Retinal pigment epithelial cell (primary cell): ENCODE data around the gene MRPS21.

Experiments used
- DNase-seq: peaks from one replicate; pipeline ENCODE4 v3.0.0-alpha.2; 2010; ENCODE audit warnings: low read depth
- H3K4me3 ChIP-seq: 2 replicates; pipeline ENCODE4 v1.5.1; 2011; ENCODE audit warnings: mild to moderate bottlenecking, low read length, control low read depth, moderate library complexity
- TF ChIP-seq, protein P1 (sequence below): conservative IDR thresholded peaks from 2 replicates; pipeline ENCODE4 v1.5.1; 2011; ENCODE audit warnings: low read depth, low read length, control low read depth, inconsistent platforms

Gene MRPS21

DNA sequence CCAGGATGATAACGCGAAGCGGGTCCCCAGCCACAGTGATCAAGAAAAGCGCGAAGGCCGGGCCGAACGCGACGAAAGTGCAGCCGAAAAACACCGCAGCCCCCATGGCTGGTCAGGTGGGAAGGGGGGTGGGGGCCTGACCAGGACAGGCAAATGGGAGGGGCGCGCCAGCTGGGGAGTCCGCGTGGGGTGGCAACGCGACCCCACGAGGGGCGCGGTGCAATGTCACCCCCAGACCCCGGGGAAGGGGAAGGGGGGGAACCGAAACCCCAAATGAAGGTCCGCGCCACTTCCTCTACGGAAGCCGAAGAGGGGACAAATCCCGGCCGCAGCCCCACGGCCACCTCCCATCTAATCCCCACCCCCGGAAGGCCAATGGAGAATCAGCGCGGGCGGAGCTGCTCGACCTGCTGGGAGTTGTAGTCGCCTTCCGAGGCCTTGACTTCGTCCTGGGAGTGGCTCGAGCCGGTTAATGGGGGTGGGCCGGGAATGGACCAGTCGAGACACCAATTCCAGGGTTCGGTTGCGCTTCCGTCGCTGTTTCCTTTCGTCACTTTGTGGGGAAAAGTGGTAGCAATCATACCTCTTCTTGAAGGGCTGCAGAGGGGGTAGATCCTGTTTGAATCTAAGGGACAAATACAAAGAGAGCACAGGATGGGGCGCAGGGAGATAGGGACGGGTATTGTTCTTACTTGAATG is 24.8 kb upstream of the MRPS21 start, which contains the start of gene APH1A:
APH1A (minus strand) TSS at position 312 of the 699 bp plus-strand sequence; CDS start at position 106, 206 bp downstream.
- peak; percentile 89 for DNase-seq
- H3K4me3 ChIP-seq = peak within 1 kb of the TSS; percentile 94
- TF ChIP-seq, protein P1, sequence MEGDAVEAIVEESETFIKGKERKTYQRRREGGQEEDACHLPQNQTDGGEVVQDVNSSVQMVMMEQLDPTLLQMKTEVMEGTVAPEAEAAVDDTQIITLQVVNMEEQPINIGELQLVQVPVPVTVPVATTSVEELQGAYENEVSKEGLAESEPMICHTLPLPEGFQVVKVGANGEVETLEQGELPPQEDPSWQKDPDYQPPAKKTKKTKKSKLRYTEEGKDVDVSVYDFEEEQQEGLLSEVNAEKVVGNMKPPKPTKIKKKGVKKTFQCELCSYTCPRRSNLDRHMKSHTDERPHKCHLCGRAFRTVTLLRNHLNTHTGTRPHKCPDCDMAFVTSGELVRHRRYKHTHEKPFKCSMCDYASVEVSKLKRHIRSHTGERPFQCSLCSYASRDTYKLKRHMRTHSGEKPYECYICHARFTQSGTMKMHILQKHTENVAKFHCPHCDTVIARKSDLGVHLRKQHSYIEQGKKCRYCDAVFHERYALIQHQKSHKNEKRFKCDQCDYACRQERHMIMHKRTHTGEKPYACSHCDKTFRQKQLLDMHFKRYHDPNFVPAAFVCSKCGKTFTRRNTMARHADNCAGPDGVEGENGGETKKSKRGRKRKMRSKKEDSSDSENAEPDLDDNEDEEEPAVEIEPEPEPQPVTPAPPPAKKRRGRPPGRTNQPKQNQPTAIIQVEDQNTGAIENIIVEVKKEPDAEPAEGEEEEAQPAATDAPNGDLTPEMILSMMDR = no peak

DNA sequence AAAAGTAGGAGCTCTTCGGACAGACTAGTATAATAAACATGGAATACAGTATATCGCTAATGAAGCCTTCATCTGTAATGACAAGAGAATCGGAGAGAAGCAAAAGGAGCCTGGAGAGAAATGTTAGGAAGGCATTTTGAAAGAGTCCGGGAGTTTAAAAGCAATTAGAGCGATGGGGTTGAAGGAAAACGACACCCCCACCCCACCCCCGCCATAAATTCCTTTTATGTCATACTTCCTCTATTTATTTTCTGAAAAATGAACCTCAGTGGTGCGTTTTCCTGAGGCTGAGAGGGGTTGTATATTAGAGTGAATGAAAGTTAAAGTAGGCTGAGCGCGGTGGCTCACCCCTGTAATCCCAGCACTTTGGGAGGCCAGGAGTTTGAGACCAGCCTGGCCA is 24.2 kb upstream of the MRPS21 start:
- no peak for DNase-seq
- TF ChIP-seq, protein P1 = no peak

DNA sequence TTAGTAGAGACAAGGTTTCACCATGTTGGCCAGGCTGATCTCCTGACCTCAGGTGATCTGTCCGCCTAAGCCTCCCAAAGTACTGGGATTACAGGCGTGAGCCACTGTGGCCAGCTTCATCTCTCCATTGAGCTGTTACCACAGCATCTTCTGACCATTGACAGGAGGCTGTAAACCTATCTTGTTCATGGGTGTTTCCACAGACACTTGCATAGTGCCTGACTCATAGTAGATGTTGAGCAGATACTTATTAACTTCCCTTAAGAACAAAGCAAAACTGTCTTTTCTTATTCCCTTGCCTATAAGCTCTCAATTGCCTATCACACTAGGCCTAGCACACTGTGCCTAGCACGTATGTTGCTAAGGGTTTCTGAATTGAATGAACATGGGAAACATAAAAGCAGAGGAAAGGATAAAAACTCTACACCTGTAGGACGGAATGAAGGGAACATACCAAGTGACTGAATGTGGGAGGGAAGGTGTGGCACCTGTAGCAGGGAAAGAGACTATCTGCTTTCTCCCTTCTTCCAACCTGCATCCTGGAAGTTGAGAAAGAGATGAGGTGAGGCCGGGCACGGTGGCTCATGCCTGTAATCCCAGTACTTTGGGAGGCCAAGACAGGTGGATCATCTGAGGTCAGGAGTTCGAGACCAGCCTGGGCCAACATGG is 22.2 kb upstream of the MRPS21 start:
- TF ChIP-seq, protein P1 = no peak
- no peak overlapping the region for H3K4me3 ChIP-seq

More for the DNA sequence above, 24.2 kb upstream of the MRPS21 start:
- H3K4me3 ChIP-seq = peak overlapping the region; percentile 94

DNA sequence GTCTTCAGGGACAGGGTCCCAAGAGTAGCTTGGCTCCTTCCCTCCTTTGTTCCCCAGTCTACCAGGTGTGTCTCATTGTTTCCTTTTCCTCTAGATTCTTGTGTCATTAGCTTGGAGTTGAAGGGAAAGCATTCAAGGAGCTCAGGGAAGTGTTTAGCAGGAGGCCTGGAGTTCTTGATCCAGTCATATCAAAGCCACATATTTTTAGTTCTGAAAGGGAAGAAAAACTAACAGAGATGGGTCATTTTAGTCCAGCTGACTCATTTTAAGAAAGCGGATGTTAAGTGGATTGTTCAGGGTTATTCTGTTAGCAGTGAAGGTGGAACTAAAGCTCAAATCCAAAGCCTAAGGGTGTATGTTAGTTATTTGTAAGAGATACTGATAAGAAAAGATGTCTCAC is 20.4 kb upstream of the MRPS21 start:
- TF ChIP-seq, protein P1 = no peak
- H3K4me3 ChIP-seq = no peak overlapping the region
- no peak for DNase-seq

More for the DNA sequence above, 22.2 kb upstream of the MRPS21 start:
- DNase-seq = no peak

DNA sequence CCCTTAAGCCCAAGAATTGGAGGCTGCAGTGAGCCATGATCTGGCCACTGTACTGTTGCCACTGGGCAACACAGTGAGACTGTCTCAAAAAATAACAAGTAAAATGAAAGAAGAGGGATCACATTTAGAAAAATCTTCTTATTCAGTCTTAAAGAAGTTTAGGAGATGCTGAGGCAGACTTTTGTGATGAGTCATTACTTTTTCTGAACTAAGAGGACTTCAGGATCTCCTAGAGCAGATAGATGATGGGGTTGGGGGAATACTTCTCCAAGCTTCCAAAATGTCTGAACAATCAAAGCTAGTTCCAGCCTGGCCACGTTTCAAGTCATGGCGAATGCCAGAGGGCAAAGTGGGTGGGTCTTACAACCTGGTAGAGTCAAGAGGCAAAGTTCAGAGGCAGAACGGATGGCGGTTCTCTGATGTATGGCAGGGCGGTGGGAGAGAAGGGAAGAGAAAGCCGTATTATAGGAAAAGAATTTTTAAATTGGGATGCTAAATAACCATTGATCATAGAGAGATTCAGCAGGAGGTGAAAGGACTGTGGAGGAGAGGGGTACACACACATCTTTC is 13.4 kb upstream of the MRPS21 start:
- H3K4me3 ChIP-seq = no peak overlapping the region
- DNase-seq = no peak
- TF ChIP-seq, protein P1 = no peak

DNA sequence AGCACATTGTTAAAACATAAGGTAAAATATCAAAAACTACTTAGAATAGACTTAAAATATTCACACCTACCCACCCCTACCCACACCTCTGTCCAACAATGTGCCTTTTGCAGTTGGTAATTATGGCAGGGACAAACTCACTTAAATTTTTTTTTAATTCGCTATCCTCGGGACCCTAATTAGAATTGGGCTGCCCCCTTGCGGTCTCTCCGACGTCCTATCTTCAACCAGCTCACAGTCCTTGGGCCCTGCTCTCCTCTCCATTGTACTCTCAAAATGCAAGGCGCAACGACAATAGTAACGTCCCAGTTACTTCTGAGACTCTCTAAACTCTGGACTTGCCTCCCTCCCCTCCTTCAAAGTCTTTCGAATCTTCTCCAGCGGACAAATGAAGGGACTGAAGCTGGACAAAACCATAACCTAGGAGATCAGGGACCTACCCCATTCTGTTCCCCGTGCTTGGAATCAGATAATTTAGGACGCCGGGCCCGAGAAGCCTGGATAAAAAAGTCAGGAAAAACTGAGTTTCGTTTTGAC is 12.4 kb upstream of the MRPS21 start:
- TF ChIP-seq, protein P1 = peak; percentile 76
- DNase-seq = no peak
- peak overlapping the region; percentile 67 for H3K4me3 ChIP-seq
